ENCODE results near the gene YPEL2. TPM values are rescaled to one million over a fixed set of nuclear protein-coding genes. Genes with fewer than 3 reads are reported as not detected.
A peak's percentile ranks its signal among the peaks of the same experiment; 100 is the strongest.

The YPEL2 gene
- total and polyA plus RNA-seq, 2 of the 13 experiments (the other 11 are each of a cell fraction or from before 2014, with no cell fraction given), result 8.5 to 21.1 TPM

- TF ChIP-seq HBP1 (CRISPR knock-in tag; IDR thresholded peaks at IDR 0.05; ENCODE audit: low read depth) (peak; percentile 64), NFE2 (CRISPR knock-in tag; IDR thresholded peaks at IDR 0.05) (no peak), IRX3 (CRISPR knock-in tag; IDR thresholded peaks at IDR 0.05; ENCODE audit: borderline replicate concordance, low read depth) (peak; percentile 28; the same call in 1 of the 2 replicates), PBX2 (CRISPR knock-in tag; IDR thresholded peaks at IDR 0.05) (peak; percentile 95), SETDB1 (CRISPR knock-in tag; IDR thresholded peaks at IDR 0.05; ENCODE audit: borderline replicate concordance) (no peak), TFDP2 (CRISPR knock-in tag; IDR thresholded peaks at IDR 0.05) (peak; percentile 28; the same call in 1 of the 2 replicates), POLR2AphosphoS5 (IDR thresholded peaks at IDR 0.05; ENCODE audit: low read depth, low read length) (peak; percentile 42; the same call in 1 of the 2 replicates), DDIT3 (CRISPR knock-in tag; IDR thresholded peaks at IDR 0.05) (no peak), POGZ (CRISPR knock-in tag; IDR thresholded peaks at IDR 0.05) (0 out of 2 replicates have a peak, but pooled peaks have one; percentile 29), HES4 (CRISPR knock-in tag; IDR thresholded peaks at IDR 0.05; ENCODE audit: borderline replicate concordance) (peak; percentile 84), ZSCAN9 (CRISPR knock-in tag; IDR thresholded peaks at IDR 0.05; ENCODE audit: borderline replicate concordance) (no peak), RFXAP (CRISPR knock-in tag; IDR thresholded peaks at IDR 0.05; ENCODE audit: borderline replicate concordance) (peak; percentile 100), MEF2D (CRISPR knock-in tag; IDR thresholded peaks at IDR 0.05) (no peak), BCL6 (CRISPR knock-in tag; IDR thresholded peaks at IDR 0.05) (peak; percentile 31), FOXK2 (IDR thresholded peaks at IDR 0.05) (peak; percentile 84), ZXDC (CRISPR knock-in tag; IDR thresholded peaks at IDR 0.05) (no peak), ZNF570 (CRISPR knock-in tag; IDR thresholded peaks at IDR 0.05; ENCODE audit: borderline replicate concordance) (0 out of 2 replicates have a peak, but pooled peaks have one; percentile 34), ZFAT (CRISPR knock-in tag; conservative IDR thresholded peaks at IDR 0.05) (no peak), TAF1 (CRISPR knock-in tag; IDR thresholded peaks at IDR 0.05) (peak; percentile 67), KDM5A (IDR thresholded peaks at IDR 0.05; ENCODE audit: borderline replicate concordance, low read length) (peak; percentile 54), ZSCAN12 (CRISPR knock-in tag; IDR thresholded peaks at IDR 0.05) (no peak), RXRA (CRISPR knock-in tag; IDR thresholded peaks at IDR 0.05) (no peak), MAZ (IDR thresholded peaks at IDR 0.05; ENCODE audit: borderline replicate concordance, low read depth, low read length) (peak; percentile 85), MAZ (CRISPR knock-in tag; IDR thresholded peaks at IDR 0.05; ENCODE audit: low read depth) (peak; percentile 82)
These were observed at the start of gene YPEL2 (continued) for GRCh38 chr17:59331129-59331928.
